HEK293T (cell line): ENCODE measurements around the gene IFNA8.
"Not testable (repeated sequence)": the region's sequence is repeated elsewhere in the genome, so short reads cannot be mapped to it uniquely, and the experiment has no call there.

Experiments used
- CTCF ChIA-PET: fragments of 350-600 bp; formaldehyde crosslinking; extraction: SDS; loops from one replicate; lab custom pipeline; 2021; ENCODE audit warnings: antibody characterized with exemption, inconsistent platforms; lab: Yijun Ruan, JAX
- POLR2A ChIA-PET: fragments of 350-600 bp; formaldehyde crosslinking; extraction: SDS; loops from one replicate; lab custom pipeline; 2020; ENCODE audit warnings: antibody characterized with exemption, inconsistent platforms; lab: Yijun Ruan, JAX
- DNase-seq: peaks from one replicate; pipeline ENCODE4 v3.0.0; 2012; ENCODE audit warnings: mixed read lengths; ENCODE audit errors: extremely low spot score
- ARNT ChIP-seq: fragments of 450-650 bp; IDR thresholded peaks from 2 replicates; pipeline ENCODE4 v1.6.1; 2017; ENCODE audit warnings: mild to moderate bottlenecking
- BHLHE40 ChIP-seq: fragments of 450-650 bp; IDR thresholded peaks from 2 replicates; pipeline ENCODE4 v1.6.1; 2016; ENCODE audit warnings: mild to moderate bottlenecking, moderate library complexity, borderline replicate concordance
- CTBP1 ChIP-seq: fragments of 450-650 bp; IDR thresholded peaks from 2 replicates; pipeline ENCODE4 v1.6.1; 2016; ENCODE audit warnings: borderline replicate concordance
- ELF4 ChIP-seq: fragments of 450-650 bp; IDR thresholded peaks from 2 replicates; pipeline ENCODE4 v1.6.1; 2017; ENCODE audit warnings: antibody characterized with exemption
- FOXA1 ChIP-seq: fragments of 450-650 bp; IDR thresholded peaks from 2 replicates; pipeline ENCODE4 v1.6.1; 2016; ENCODE audit warnings: mild to moderate bottlenecking
- FOXK2 ChIP-seq: fragments of 450-650 bp; IDR thresholded peaks from 2 replicates; pipeline ENCODE4 v1.6.1; 2016; ENCODE audit warnings: mild to moderate bottlenecking
- FOXM1 ChIP-seq: fragments of 450-650 bp; IDR thresholded peaks from 2 replicates; pipeline ENCODE4 v1.6.1; 2017; ENCODE audit warnings: mild to moderate bottlenecking, borderline replicate concordance
- HDGF ChIP-seq: fragments of 450-650 bp; IDR thresholded peaks from 2 replicates; pipeline ENCODE4 v1.6.1; 2017; ENCODE audit warnings: antibody characterized with exemption, borderline replicate concordance
- L3MBTL2 ChIP-seq: fragments of 450-650 bp; conservative IDR thresholded peaks from 2 replicates; pipeline ENCODE4 v1.6.1; 2016; ENCODE audit warnings: mild to moderate bottlenecking
- LEF1 ChIP-seq: fragments of 450-650 bp; IDR thresholded peaks from 2 replicates; pipeline ENCODE4 v1.6.1; 2017; ENCODE audit warnings: mild to moderate bottlenecking, borderline replicate concordance
- NFRKB ChIP-seq: fragments of 450-650 bp; IDR thresholded peaks from 2 replicates; pipeline ENCODE4 v1.6.1; 2016; ENCODE audit warnings: mild to moderate bottlenecking, moderate library complexity
- SP1 ChIP-seq: fragments of 450-650 bp; IDR thresholded peaks from 2 replicates; pipeline ENCODE4 v1.6.1; 2017
- SUZ12 ChIP-seq: fragments of 450-650 bp; IDR thresholded peaks from 2 replicates; pipeline ENCODE4 v1.6.1; 2016; ENCODE audit warnings: mild to moderate bottlenecking
- TARDBP ChIP-seq: fragments of 450-650 bp; IDR thresholded peaks from 2 replicates; pipeline ENCODE4 v1.6.1; 2016
- ZNF384 ChIP-seq: fragments of 450-650 bp; IDR thresholded peaks from 2 replicates; pipeline ENCODE4 v1.6.1; 2016
- TF ChIP-seq, protein P1 (sequence below): fragments of 450-650 bp; IDR thresholded peaks from 2 replicates; pipeline ENCODE4 v1.6.1; 2016

IFNA8 gene

DNA sequence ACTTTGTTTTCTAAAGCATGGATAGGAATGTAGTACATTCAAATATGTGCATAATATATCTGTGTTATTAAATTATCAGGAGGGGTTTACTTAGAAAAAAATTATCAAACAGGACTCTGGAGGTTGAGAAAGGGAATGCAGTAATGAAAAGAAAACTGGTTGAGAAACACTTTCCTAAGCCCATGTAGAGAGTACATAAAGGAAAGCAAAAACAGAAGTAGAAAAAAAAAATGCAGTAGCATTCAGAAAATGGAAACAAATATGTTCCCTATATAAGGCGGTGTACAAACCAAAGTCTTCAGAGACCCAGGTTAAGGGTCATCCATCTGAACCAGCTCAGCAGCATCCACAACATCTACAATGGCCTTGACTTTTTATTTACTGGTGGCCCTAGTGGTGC is at the start of gene IFNA8:
Gene IFNA8 (plus strand): TSS at position 301 of the 400 bp plus-strand sequence. CDS start 60 bp downstream, at position 361.
- POLR2A ChIA-PET: no interaction called here
- TF ChIP-seq, protein P1, sequence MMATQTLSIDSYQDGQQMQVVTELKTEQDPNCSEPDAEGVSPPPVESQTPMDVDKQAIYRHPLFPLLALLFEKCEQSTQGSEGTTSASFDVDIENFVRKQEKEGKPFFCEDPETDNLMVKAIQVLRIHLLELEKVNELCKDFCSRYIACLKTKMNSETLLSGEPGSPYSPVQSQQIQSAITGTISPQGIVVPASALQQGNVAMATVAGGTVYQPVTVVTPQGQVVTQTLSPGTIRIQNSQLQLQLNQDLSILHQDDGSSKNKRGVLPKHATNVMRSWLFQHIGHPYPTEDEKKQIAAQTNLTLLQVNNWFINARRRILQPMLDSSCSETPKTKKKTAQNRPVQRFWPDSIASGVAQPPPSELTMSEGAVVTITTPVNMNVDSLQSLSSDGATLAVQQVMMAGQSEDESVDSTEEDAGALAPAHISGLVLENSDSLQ: no peak
- no peak for TF ChIP-seq ELF4
- no peak for TF ChIP-seq HDGF
- TF ChIP-seq FOXK2: no peak
- no peak for TF ChIP-seq NFRKB
- TF ChIP-seq ARNT: no peak
- no peak for TF ChIP-seq LEF1
- no peak for TF ChIP-seq SP1

DNA sequence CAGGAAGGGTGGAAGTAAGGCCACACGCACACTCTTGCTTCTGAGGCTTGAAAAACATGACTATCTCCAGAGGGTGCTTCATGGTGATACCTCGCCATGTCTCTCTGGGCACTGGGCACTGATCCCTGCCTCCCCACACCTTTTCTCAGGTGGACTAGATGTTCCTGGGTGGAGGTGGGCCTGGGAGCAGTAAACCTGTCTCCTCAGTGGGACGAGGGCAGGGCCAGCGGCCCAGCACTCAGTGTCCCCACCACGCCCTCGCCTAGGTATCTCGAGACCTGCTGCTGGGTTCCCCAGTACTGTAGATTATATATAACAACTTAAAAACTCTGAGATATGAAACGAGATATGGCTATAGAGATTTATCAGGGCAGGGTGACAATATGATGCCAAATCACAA is 46.6 kb upstream of the IFNA8 start:
- ChIA-PET CTCF (no interaction called here), POLR2A (no interaction called here)
- no peak for DNase-seq
- TF ChIP-seq ZNF384 (no peak), FOXM1 (no peak), CTBP1 (no peak), FOXA1 (no peak), NFRKB (no peak), SUZ12 (no peak), LEF1 (no peak), SP1 (no peak), BHLHE40 (no peak), ELF4 (no peak), HDGF (no peak), FOXK2 (no peak), ARNT (no peak), TARDBP (no peak), L3MBTL2 (no peak)
- TF ChIP-seq, protein P1: no peak

More for the DNA sequence above, at the start of gene IFNA8:
- CTCF ChIA-PET: no interaction called here
- DNase-seq: no peak

DNA sequence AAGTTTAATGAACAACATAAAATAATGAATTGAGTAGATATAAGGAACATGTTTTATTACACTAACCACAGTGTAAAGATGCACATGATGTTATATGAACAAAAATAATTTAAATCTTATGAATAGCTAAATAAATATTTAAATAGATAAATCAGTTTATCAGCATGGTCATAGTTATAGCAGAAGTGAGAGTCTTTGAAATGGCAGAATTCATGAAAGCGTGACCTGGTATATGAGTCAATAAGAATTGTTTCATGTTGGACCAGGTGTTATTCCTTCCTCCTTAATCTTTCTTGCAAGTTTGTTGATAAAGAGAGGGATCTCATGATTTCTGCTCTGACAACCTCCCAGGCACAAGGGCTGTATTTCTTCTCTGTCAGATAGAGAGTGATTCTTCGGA is 41.7 kb upstream of the IFNA8 start:
- CTCF ChIA-PET, POLR2A ChIA-PET: not testable (repeated sequence)

DNA sequence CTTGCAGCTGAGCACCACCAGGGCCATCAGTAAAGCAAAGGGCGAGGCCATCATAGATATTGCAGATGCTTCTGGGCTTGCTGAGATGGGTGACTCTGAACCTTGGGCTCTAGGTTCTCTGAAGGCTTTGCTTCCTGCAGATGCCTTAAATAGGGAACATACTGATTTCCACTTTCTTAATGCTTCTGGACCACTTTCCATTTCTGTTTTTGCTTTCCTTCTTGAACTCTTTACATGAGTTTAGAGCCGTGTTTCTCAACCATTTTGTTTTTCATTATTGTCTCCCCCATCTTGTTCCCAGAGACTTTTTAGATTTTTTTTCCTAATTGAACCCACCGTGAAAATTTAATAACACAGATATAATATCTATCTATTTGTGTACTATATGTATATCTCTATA is 41.0 kb upstream of the IFNA8 start, which contains the start of gene IFNA13:
Gene IFNA13 (minus strand): TSS at position 101 of the 400 bp plus-strand sequence. CDS start 47 bp downstream, at position 54.
- no peak for DNase-seq
- TF ChIP-seq SP1 (no peak), ELF4 (no peak), FOXM1 (no peak), SUZ12 (no peak), ARNT (no peak), FOXK2 (no peak), NFRKB (no peak), LEF1 (no peak), CTBP1 (no peak), TARDBP (no peak), ZNF384 (no peak)
- TF ChIP-seq, protein P1: no peak
- ChIA-PET CTCF (no interaction called here), POLR2A (no interaction called here)

More for the DNA sequence above, 41.7 kb upstream of the IFNA8 start:
- DNase-seq: not testable (repeated sequence)

DNA sequence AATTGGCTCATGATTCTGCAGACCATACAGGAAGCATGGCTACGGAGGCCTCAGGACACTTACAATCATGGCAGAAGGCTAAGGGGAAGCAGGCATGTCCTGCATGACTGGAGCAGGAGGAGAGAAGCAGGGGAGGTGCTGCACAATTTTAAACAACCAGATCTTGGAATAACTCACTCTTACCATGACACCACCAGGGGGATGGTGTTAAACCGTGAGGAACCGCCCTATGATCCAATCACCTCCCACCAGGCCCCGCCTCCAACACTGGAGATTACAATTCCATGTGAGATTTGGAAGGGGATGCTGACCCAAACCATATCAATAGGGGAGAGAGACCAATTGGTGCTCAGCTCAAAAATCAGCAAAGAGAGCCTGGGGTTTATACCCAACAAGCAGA is 37.5 kb upstream of the IFNA8 start:
- POLR2A ChIA-PET, DNase-seq, CTCF ChIA-PET: not testable (repeated sequence)

DNA sequence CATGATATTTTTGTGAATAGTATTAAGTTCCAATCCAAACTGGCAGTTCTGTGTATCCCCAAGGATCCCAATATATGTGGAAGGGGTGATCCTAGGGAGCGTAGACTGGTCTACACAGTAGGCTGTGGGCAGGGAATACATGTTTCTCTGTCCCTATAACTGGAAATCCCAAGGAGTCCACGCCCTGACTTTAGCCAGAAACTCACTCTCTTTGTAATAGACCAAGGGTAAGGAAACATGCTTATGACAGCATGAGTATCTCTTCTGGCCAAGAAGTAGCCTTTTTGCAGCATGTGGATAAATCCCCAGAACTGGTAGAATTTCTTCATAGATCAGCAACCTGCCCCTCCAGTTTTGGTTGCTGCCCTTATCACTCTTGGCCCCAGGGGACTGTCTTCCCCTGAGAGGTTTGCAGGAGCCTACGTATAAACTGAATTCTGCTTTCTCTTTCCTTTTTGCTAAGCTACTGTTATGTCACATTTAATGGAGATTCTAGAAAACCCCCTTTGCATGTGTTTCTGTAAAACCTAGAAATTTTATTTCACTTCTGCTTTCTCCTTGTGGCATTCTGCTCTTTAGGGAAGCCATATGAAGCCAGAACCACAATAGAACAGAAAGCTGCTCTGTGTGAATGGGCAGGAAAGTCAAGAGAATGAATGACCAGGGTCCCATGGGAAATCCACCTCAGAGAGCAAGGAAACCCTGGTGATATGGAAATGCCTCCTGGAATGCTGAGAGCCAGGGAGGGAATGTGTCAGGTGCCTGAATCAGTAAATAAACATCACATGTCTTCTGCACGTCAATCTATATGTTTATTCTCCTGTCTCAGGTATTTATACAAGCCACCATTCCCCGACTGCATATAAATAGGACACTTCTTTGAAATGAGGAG is 27.2 kb upstream of the IFNA8 start:
- TF ChIP-seq SP1 (no peak), FOXK2 (no peak), ELF4 (no peak), LEF1 (no peak), L3MBTL2 (no peak)
- DNase-seq: no peak
- POLR2A ChIA-PET: no interaction called here
- CTCF ChIA-PET: no interaction called here

DNA sequence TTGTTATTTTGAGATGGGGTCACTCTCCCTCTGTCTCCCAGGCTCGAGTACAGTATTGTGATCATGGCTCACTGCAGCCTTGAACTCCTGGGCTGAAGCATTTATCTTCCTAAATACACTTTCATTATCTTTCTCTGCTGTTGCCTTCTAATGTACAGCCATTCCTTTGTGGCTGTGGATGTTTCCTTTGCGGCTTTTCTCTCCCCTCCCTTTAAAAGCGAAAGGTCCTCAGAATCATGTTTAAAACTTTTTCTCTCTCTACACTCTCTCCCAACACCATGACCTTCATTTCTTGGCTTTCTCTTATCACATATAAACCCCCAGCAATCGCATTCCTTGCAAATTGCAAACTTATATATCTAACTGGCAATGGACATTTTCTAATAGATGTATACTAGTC is 25.3 kb upstream of the IFNA8 start:
- TF ChIP-seq SP1 (no peak), ZNF384 (no peak), FOXA1 (no peak), CTBP1 (no peak)
- DNase-seq: no peak
- POLR2A ChIA-PET: no interaction called here
- CTCF ChIA-PET: no interaction called here
